ENCODE measurements around the gene TTC9. TPM values are rescaled to one million over a fixed set of nuclear protein-coding genes. Genes with fewer than 3 reads are reported as not detected.

Gene TTC9
- total RNA-seq, 1 donor from 2014 or later = 1.2 TPM

- Mint-ChIP-seq H3K4me1 (ENCODE audit: unreplicated experiment) (peaks cover 21% of the 10 kb centered on the region), H3K27ac (ENCODE audit: unreplicated experiment) (peak overlapping the region; percentile 42), H3K27me3 (ENCODE audit: unreplicated experiment) (no peaks in the 10 kb centered on the region), H3K9me3 (ENCODE audit: unreplicated experiment) (no peaks in the 10 kb centered on the region), H3K4me3 (ENCODE audit: unreplicated experiment) (no peak overlapping the region), H3K36me3 (ENCODE audit: unreplicated experiment) (no peaks in the 10 kb centered on the region)
- DNase-seq (ENCODE audit: extremely low spot score, unreplicated experiment) = no peak
- no peak for TF ChIP-seq CTCF (IDR thresholded peaks at IDR 0.05)
These were observed 24.0 kb downstream of the TTC9 start for GRCh38 chr14:70665448-70666360.

- no peak overlapping the region for H3K4me3 Mint-ChIP-seq (ENCODE audit: unreplicated experiment)
- no peaks in the 10 kb centered on the region for H3K27me3 Mint-ChIP-seq (ENCODE audit: unreplicated experiment)
These were observed 24.6 kb downstream of the TTC9 start for GRCh38 chr14:70666361-70666686.

GRCh38 chr14:70670992-70671651 lies 29.4 kb downstream of the TTC9 start:
- DNase-seq (ENCODE audit: extremely low spot score, unreplicated experiment) = no peak
- H3K27ac Mint-ChIP-seq (ENCODE audit: unreplicated experiment) = no peak overlapping the region
- no peak for TF ChIP-seq CTCF (IDR thresholded peaks at IDR 0.05)
- H3K9me3 Mint-ChIP-seq (ENCODE audit: unreplicated experiment) = no peaks in the 10 kb centered on the region
- H3K4me3 Mint-ChIP-seq (ENCODE audit: unreplicated experiment) = no peak overlapping the region
- H3K36me3 Mint-ChIP-seq (ENCODE audit: unreplicated experiment) = no peaks in the 10 kb centered on the region
- peaks cover 4% of the 10 kb centered on the region for H3K4me1 Mint-ChIP-seq (ENCODE audit: unreplicated experiment)
- H3K27me3 Mint-ChIP-seq (ENCODE audit: unreplicated experiment) = no peaks in the 10 kb centered on the region

More at GRCh38 chr14:70666361-70666686, 24.6 kb downstream of the TTC9 start:
- peaks cover 21% of the 10 kb centered on the region for H3K4me1 Mint-ChIP-seq (ENCODE audit: unreplicated experiment)
- peak overlapping the region; percentile 42 for H3K27ac Mint-ChIP-seq (ENCODE audit: unreplicated experiment)
- no peaks in the 10 kb centered on the region for H3K36me3 Mint-ChIP-seq (ENCODE audit: unreplicated experiment)
- no peak for DNase-seq (ENCODE audit: extremely low spot score, unreplicated experiment)
- no peak for TF ChIP-seq CTCF (IDR thresholded peaks at IDR 0.05)
- no peaks in the 10 kb centered on the region for H3K9me3 Mint-ChIP-seq (ENCODE audit: unreplicated experiment)

GRCh38 chr14:70671652-70672644 lies 30.2 kb downstream of the TTC9 start:
- Mint-ChIP-seq H3K4me3 (ENCODE audit: unreplicated experiment) (no peak overlapping the region), H3K9me3 (ENCODE audit: unreplicated experiment) (no peaks in the 10 kb centered on the region), H3K27ac (ENCODE audit: unreplicated experiment) (no peak overlapping the region), H3K4me1 (ENCODE audit: unreplicated experiment) (no peaks in the 10 kb centered on the region), H3K27me3 (ENCODE audit: unreplicated experiment) (no peaks in the 10 kb centered on the region), H3K36me3 (ENCODE audit: unreplicated experiment) (no peaks in the 10 kb centered on the region)
- no peak for TF ChIP-seq CTCF (IDR thresholded peaks at IDR 0.05)
- DNase-seq (ENCODE audit: extremely low spot score, unreplicated experiment) = no peak
